ENCODE results near the gene CACNA2D2.

- TF ChIP-seq ZNF670 (tag by site-specific recombination; IDR thresholded peaks at IDR 0.05; ENCODE audit: low read depth) (no peak), CTCF (tag by site-specific recombination; IDR thresholded peaks at IDR 0.05) (no peak), ZNF184 (tag by site-specific recombination; IDR thresholded peaks at IDR 0.05) (no peak), SALL2 (tag by site-specific recombination; IDR thresholded peaks at IDR 0.05; ENCODE audit: borderline replicate concordance) (no peak), ZNF274 (IDR thresholded peaks at IDR 0.05; ENCODE audit: low read length) (no peak), ZNF274 (tag by site-specific recombination; IDR thresholded peaks at IDR 0.05; ENCODE audit: borderline replicate concordance) (no peak)
- TF ChIP-seq, protein P1, sequence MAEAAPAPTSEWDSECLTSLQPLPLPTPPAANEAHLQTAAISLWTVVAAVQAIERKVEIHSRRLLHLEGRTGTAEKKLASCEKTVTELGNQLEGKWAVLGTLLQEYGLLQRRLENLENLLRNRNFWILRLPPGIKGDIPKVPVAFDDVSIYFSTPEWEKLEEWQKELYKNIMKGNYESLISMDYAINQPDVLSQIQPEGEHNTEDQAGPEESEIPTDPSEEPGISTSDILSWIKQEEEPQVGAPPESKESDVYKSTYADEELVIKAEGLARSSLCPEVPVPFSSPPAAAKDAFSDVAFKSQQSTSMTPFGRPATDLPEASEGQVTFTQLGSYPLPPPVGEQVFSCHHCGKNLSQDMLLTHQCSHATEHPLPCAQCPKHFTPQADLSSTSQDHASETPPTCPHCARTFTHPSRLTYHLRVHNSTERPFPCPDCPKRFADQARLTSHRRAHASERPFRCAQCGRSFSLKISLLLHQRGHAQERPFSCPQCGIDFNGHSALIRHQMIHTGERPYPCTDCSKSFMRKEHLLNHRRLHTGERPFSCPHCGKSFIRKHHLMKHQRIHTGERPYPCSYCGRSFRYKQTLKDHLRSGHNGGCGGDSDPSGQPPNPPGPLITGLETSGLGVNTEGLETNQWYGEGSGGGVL (tag by site-specific recombination; IDR thresholded peaks at IDR 0.05), result no peak
Measured at GRCh38 chr3:50531201-50531600, 27.8 kb upstream of the CACNA2D2 start.

Data from HEK293 (cell line).